D721Med (cell line): ENCODE data around the gene DEPP1.

Experiments used
- DNase-seq: peaks from one replicate; pipeline ENCODE4 v3.0.0; 2011; ENCODE audit warnings: low spot score; ENCODE audit not compliant: insufficient read length
- FAIRE-seq: peaks from 2 replicates; lab custom pipeline; 2011; peaks lifted over from hg19 to GRCh38; lab: Jason Lieb, UNC
- CTCF ChIP-seq: IDR thresholded peaks from 2 replicates; pipeline ENCODE4 v1.5.1; 2012; ENCODE audit warnings: mild to moderate bottlenecking, control low read depth; ENCODE audit not compliant: insufficient read depth; ENCODE audit errors: missing control alignments

Gene DEPP1

GRCh38 chr10:44997105-44997748 is 18.6 kb upstream of the DEPP1 start:
- DNase-seq = no peak
- no peak for FAIRE-seq

GRCh38 chr10:44995914-44996669 is 17.5 kb upstream of the DEPP1 start:
- DNase-seq = no peak

More at GRCh38 chr10:44997105-44997748, 18.6 kb upstream of the DEPP1 start:
- TF ChIP-seq CTCF = no peak

GRCh38 chr10:44995581-44995913 is 16.9 kb upstream of the DEPP1 start:
- no peak for DNase-seq
- FAIRE-seq = no peak

More at GRCh38 chr10:44995914-44996669, 17.5 kb upstream of the DEPP1 start:
- no peak for TF ChIP-seq CTCF
- no peak for FAIRE-seq

GRCh38 chr10:44994752-44995530 is 16.3 kb upstream of the DEPP1 start:
- TF ChIP-seq CTCF = no peak
- FAIRE-seq (no peak), DNase-seq (no peak)

More at GRCh38 chr10:44995581-44995913, 16.9 kb upstream of the DEPP1 start:
- TF ChIP-seq CTCF = no peak

GRCh38 chr10:44993922-44994751 is 15.5 kb upstream of the DEPP1 start:
- DNase-seq = no peak
- no peak for FAIRE-seq

More at GRCh38 chr10:44993922-44994751, 15.5 kb upstream of the DEPP1 start:
- TF ChIP-seq CTCF = no peak
